GM12878 (cell line): ENCODE data around the gene PLXNB2. TPM values are rescaled to one million over a fixed set of nuclear protein-coding genes. Genes with fewer than 3 reads are reported as not detected.

Source experiments
- ATAC-seq: fragments of 200-7000 bp; cut with Tn5 transposase; 3 replicates; pipeline ENCODE4 v1.9.1; 2020; ENCODE audit warnings: mild to moderate bottlenecking, moderate library complexity
- BruUV-seq: library from RNA; stranded (reverse); fragments of 400-500 nt; replicated peaks from 2 replicates; lab custom pipeline; 2021; lab: Mats Ljungman, UMichigan
- CTCF ChIA-PET: fragments of 300-600 bp; sonication (Branson Sonifier 250); formaldehyde crosslinking; extraction: SDS; loops from one replicate; lab custom pipeline; 2021; ENCODE audit warnings: inconsistent platforms; lab: Yijun Ruan, JAX
- POLR2A ChIA-PET: fragments of 350-600 bp; formaldehyde crosslinking; extraction: SDS; loops from one replicate; lab custom pipeline; 2021; ENCODE audit warnings: inconsistent platforms; lab: Charles Lee
- RAD21 ChIA-PET: fragments of 300-600 bp; sonication (Branson Sonifier 250); formaldehyde crosslinking; loops from one replicate; lab custom pipeline; 2023; ENCODE audit warnings: antibody characterized with exemption; ENCODE audit not compliant: unreplicated experiment; lab: Charles Lee
- SMC1A ChIA-PET: fragments of 300-600 bp; sonication (Branson Sonifier 250); formaldehyde crosslinking; loops from one replicate; lab custom pipeline; 2023; ENCODE audit not compliant: unreplicated experiment, uncharacterized antibody; lab: Charles Lee
- DNase-seq: peaks from one replicate; pipeline ENCODE4 v3.0.0-alpha.2; 2011; ENCODE audit warnings: low read depth, low spot score
- FAIRE-seq: peaks from 3 replicates; lab custom pipeline; 2011; peaks lifted over from hg19 to GRCh38; lab: Jason Lieb, UNC
- H2AFZ ChIP-seq: 2 replicates; pipeline ENCODE4 v1.6.0; 2011; ENCODE audit warnings: low read depth, low read length, control low read depth; ENCODE audit not compliant: control insufficient read depth
- H3K27ac ChIP-seq: 2 replicates; pipeline ENCODE4 v1.5.1; 2011; ENCODE audit warnings: control low read depth; ENCODE audit not compliant: control insufficient read depth, insufficient read depth
- H3K27me3 ChIP-seq, 2 experiments: replicated peaks in 1 of 2; 2 replicates each; pipeline versions ENCODE4 v1.6.0 to v1.6.1; 2011; ENCODE audit warnings: low read length in 1 of 2; ENCODE audit not compliant: control insufficient read depth in 2 of 2, insufficient read depth in 2 of 2
- H3K36me3 ChIP-seq, 2 experiments: 2 replicates each; pipeline ENCODE4 v1.5.1; 2011; ENCODE audit warnings: low read length in 1 of 2; ENCODE audit not compliant: control insufficient read depth in 2 of 2, insufficient read depth in 2 of 2
- H3K4me1 ChIP-seq: 2 replicates; pipeline ENCODE4 v1.6.1; 2011; ENCODE audit warnings: mild to moderate bottlenecking, low read length, moderate library complexity, mixed read lengths; ENCODE audit not compliant: control insufficient read depth, insufficient read depth
- H3K4me2 ChIP-seq: 2 replicates; pipeline ENCODE4 v1.6.0; 2011; ENCODE audit warnings: control low read depth; ENCODE audit not compliant: control insufficient read depth, insufficient read depth
- H3K4me3 ChIP-seq: fragments of 200-600 bp; sonication (generic); 2 replicates; pipeline ENCODE4 v1.5.1; 2016
- H3K79me2 ChIP-seq: 2 replicates; pipeline ENCODE4 v1.6.0; 2011; ENCODE audit warnings: low read length; ENCODE audit not compliant: control insufficient read depth, insufficient read depth
- H3K9ac ChIP-seq: 2 replicates; pipeline ENCODE4 v1.8.0; 2011; ENCODE audit warnings: low read length, control low read depth, mixed read lengths; ENCODE audit not compliant: control insufficient read depth, insufficient read depth
- H3K9me3 ChIP-seq: replicated peaks from 3 replicates; pipeline ENCODE4 v1.5.1; 2011; ENCODE audit warnings: mild to moderate bottlenecking, low read length; ENCODE audit not compliant: control insufficient read depth, insufficient read depth
- H4K20me1 ChIP-seq: 2 replicates; pipeline ENCODE4 v1.6.0; 2011; ENCODE audit not compliant: control insufficient read depth, insufficient read depth
- MEF2B ChIP-seq: fragments of 450-650 bp; IDR thresholded peaks from 2 replicates; pipeline ENCODE4 v1.6.1; 2018; ENCODE audit warnings: mild to moderate bottlenecking, moderate library complexity; ENCODE audit not compliant: partially characterized antibody, poor library complexity, severe bottlenecking
- NR2C2 ChIP-seq: IDR thresholded peaks from 2 replicates; pipeline ENCODE4 v1.6.1; 2011; ENCODE audit warnings: borderline replicate concordance, low read depth; ENCODE audit not compliant: control insufficient read depth, insufficient read length
- POLR2A ChIP-seq: IDR thresholded peaks from 2 replicates; pipeline ENCODE4 v1.6.1; 2011; ENCODE audit warnings: low read depth, mild to moderate bottlenecking, low read length
- POLR2AphosphoS5 ChIP-seq: IDR thresholded peaks from 2 replicates; pipeline ENCODE4 v1.6.1; 2011; ENCODE audit warnings: mild to moderate bottlenecking, low read length, inconsistent platforms
- SREBF2 ChIP-seq: IDR thresholded peaks from 2 replicates; pipeline ENCODE4 v1.6.1; 2012; ENCODE audit warnings: mild to moderate bottlenecking, low read length
- WGBS: methylation state at CpG from one replicate; pipeline ENCODE4 v1.1.6; 2016; ENCODE audit warnings: low lambda C conversion rate; ENCODE audit not compliant: insufficient replicate concordance, insufficient coverage; ENCODE audit errors: missing lambda C conversion rate; 5-methylcytosine and 5-hydroxymethylcytosine counted together
- in situ Hi-C: fragments of 300-500 bp; cut with MboI; formaldehyde crosslinking; loops from 9 replicates; pipeline ENCODE4 v1.14.3; 2018; ENCODE audit warnings: mixed read lengths
- intact Hi-C: fragments of 100-400 bp; cut with micrococcal nuclease; formaldehyde crosslinking; loops from one replicate; pipeline ENCODE4 v1.14.2; 2022; ENCODE audit not compliant: unreplicated experiment
- polyA plus RNA-seq, 11 experiments: library from polyadenylated mRNA; depleted of rRNA in 4 of 11; unstranded in 6 of 11; stranded (reverse) in 5 of 11; fragments of >200 nt; fragmentation: Nextera tagmentation in 4 of 11; fragmentation: Illumina TruSeq in 1 of 11; extraction: Ambion mirVana in 4 of 11; extraction: Trizol in 1 of 11; gene quantifications; 1 replicate in 1 of 11; 2 replicates in 10 of 11; pipeline versions ENCODE4 v1.2.1 to v1.2.3, GENCODE V29; 2011 to 2016; ENCODE audit warnings: inconsistent platforms in 2 of 11, missing spikeins in 2 of 11, low read depth in 1 of 11
- total RNA-seq, 4 experiments: library from RNA; depleted of rRNA in 3 of 4; stranded (reverse); fragments of >200 nt in 3 of 4; fragmentation: Illumina TruSeq in 1 of 4; extraction: Trizol in 1 of 4; gene quantifications; 2 replicates each; pipeline versions ENCODE4 v1.2.1 to v1.2.3, GENCODE V29; 2013 to 2021

The PLXNB2 gene
- total and polyA plus RNA-seq, 10 of the 15 experiments (the other 5 are each of a cell fraction or from before 2014, with no cell fraction given), result 0.68 to 134 (median 41.9) TPM

DNA sequence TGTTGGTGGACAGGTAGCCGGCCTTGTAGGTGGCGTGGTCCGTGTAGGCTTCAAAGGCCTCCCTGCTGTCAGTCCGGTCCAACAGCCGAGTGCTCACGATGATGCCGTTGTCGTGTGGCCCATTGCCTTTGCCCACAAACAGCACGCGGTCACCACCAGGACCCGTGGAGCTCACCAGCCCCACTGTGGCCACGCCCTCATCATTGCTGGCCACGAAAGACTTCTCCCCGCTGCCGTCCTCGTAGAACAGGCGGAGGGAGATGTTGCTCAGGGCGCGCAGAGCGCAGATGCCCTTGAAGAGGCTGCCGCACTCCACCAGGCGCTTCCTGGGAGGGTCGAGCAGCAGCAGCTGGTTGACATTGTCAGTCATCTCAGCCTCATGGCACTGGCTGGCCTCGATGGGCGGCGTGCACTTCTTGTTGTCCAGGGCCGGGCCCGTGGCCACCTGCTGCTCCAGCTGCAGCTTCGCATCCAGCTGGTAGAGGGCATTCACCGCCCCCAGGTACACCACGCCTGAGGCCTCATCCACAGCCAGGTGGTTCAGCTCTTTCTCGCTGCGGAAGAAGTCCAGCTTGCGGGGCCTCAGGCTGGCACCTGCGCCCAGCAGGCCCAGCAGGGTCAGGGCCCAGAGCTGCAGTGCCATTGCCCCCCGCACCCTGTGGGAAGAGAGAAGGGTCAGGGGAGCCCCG lies 17.4 kb downstream of the PLXNB2 start:
- WGBS, result 97% methylated on average over 27 of the region's 37 CpGs
- ChIA-PET SMC1A (no interaction called here), CTCF (no interaction called here)

DNA sequence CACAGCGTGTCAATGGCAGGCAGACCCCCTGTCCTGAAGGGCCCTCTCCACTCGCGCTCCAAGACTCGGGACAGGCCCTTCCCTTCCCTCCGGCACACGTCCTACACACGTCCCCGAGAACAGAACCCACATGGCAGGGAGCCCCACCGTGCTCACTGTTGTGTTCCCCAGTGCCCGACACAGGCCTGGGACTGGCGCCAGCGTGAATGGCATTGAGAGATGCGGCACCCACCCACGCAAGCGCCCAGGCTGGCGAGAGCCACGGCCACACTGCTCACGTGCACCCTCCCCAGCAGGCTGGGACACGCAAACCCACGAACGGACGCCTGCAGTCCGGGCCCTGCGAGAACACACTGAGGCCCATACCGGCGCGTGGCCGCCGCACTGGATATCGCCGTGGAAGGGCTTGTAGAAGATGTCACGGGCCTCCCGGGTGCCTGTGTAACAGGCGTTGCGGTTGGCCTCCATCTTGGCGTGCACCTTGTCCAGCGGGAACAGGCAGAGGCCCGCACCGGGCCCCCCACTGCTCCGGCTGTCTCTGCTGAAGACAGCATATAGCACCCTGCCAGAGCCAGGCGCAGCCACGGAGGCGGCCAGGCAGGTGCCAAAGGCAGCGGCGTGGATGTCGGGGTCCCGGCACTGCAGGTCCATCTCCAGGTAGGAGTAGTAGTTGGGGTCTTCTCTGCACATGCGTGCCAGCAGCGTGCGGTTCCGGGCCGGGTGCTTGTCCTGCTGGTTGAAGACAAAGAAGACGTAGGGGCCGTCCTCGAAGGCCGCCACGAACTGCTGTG lies 18.1 kb downstream of the PLXNB2 start:
- Histone ChIP-seq H3K4me2 (no peak overlapping the region), H3K36me3 (peaks cover 10 to 46% of the 10 kb centered on the region in 2 experiments; a peak in 3 of 4 replicates), H3K4me3 (no peak overlapping the region), H3K27ac (no peak overlapping the region), H2AFZ (no peak overlapping the region), H3K79me2 (peaks cover 33% of the 10 kb centered on the region), H4K20me1 (no peaks in the 10 kb centered on the region; the same call in none of the 2 replicates), H3K4me1 (peaks cover 24% of the 10 kb centered on the region), H3K9ac (no peak overlapping the region), H3K27me3 (no peaks in the 10 kb centered on the region), H3K9me3 (no peaks in the 10 kb centered on the region)
- in situ Hi-C loops (no loop called here), intact Hi-C loops (no loop called here)
- FAIRE-seq (no peak), DNase-seq (no peak), ATAC-seq (no peak)
- WGBS, result 98% methylated on average over 49 of the region's 57 CpGs
- CTCF ChIA-PET, result no interaction called here
- RAD21 ChIA-PET, result no interaction called here
- BruUV-seq, result no TSS peak
- SMC1A ChIA-PET, result no interaction called here
- TF ChIP-seq SREBF2 (no peak), NR2C2 (no peak), POLR2AphosphoS5 (0 out of 2 replicates have a peak, but pooled peaks have one; percentile 6)
- POLR2A ChIA-PET, result no interaction called here

More for the DNA sequence above, 17.4 kb downstream of the PLXNB2 start:
- TSS peak; percentile 42 for BruUV-seq
- Histone ChIP-seq H3K27ac (no peak overlapping the region), H3K9me3 (no peaks in the 10 kb centered on the region), H3K4me1 (peaks cover 27% of the 10 kb centered on the region), H3K9ac (no peak overlapping the region), H3K27me3 (no peaks in the 10 kb centered on the region), H3K36me3 (peaks cover 10 to 48% of the 10 kb centered on the region in 2 experiments; a peak in 3 of 4 replicates), H3K4me3 (no peak overlapping the region), H2AFZ (no peak overlapping the region), H4K20me1 (no peaks in the 10 kb centered on the region; the same call in none of the 2 replicates), H3K4me2 (no peak overlapping the region), H3K79me2 (peaks cover 37% of the 10 kb centered on the region)
- FAIRE-seq (no peak), ATAC-seq (no peak), DNase-seq (no peak)
- intact Hi-C loops, result no loop called here
- TF ChIP-seq POLR2A (peak; percentile 46; the same call in 1 of the 2 replicates), MEF2B (no peak)
- in situ Hi-C loops, result no loop called here
- POLR2A ChIA-PET, result interaction anchor here (0.8 kb wide), 1 partner anchor 15 kb away, joined by 4 read pairs; no protein-coding TSS in a partner anchor
- RAD21 ChIA-PET, result no interaction called here
